ENCODE measurements around the gene PRRG3.

Gene PRRG3

GRCh38 chrX:151699746-151700145 lies 4.5 kb downstream of the PRRG3 start:
- H3F3A ChIP-seq (ENCODE audit: insufficient read depth, low read length): no peaks in the 10 kb centered on the region
- H3K4me3 ChIP-seq (ENCODE audit: low read length): no peak overlapping the region
- no peaks in the 10 kb centered on the region for H3K9me3 ChIP-seq (replicated peaks; ENCODE audit: insufficient read depth, low read length)
- TF ChIP-seq CTCF (IDR thresholded peaks at IDR 0.05; ENCODE audit: low read length): no peak
- TF ChIP-seq EZH2 (optimal IDR thresholded peaks at IDR 0.05; ENCODE audit: low read depth, low read length): no peak
- no peak for TF ChIP-seq EZH2phosphoT487 (IDR thresholded peaks at IDR 0.05; ENCODE audit: low read length)
- no peak overlapping the region for H3K4me2 ChIP-seq (ENCODE audit: low read depth, low read length)
- H3K79me2 ChIP-seq (ENCODE audit: low read length): no peaks in the 10 kb centered on the region
- H3K9me2 ChIP-seq (replicated peaks; ENCODE audit: insufficient read depth, low read length): no peaks in the 10 kb centered on the region
- H3K36me3 ChIP-seq (replicated peaks; ENCODE audit: insufficient read depth, low read length): no peaks in the 10 kb centered on the region
- H3K9ac ChIP-seq (ENCODE audit: low read length): no peak overlapping the region
- no peaks in the 10 kb centered on the region for H4K20me1 ChIP-seq (ENCODE audit: insufficient read depth, low read length)
- no peak overlapping the region for H3K27ac ChIP-seq (ENCODE audit: low read length)
- no peak overlapping the region for H2AFZ ChIP-seq (ENCODE audit: low read length)
- H3K4me1 ChIP-seq (ENCODE audit: low read length): no peaks in the 10 kb centered on the region
- no peak for DNase-seq
- H3K27me3 ChIP-seq (replicated peaks; ENCODE audit: insufficient read depth, low read length): no peaks in the 10 kb centered on the region

GRCh38 chrX:151700581-151700980 lies 5.3 kb downstream of the PRRG3 start:
- Histone ChIP-seq H2AFZ (ENCODE audit: low read length) (no peak overlapping the region), H4K20me1 (ENCODE audit: insufficient read depth, low read length) (no peaks in the 10 kb centered on the region), H3K79me2 (ENCODE audit: low read length) (no peaks in the 10 kb centered on the region), H3F3A (ENCODE audit: insufficient read depth, low read length) (no peaks in the 10 kb centered on the region), H3K36me3 (replicated peaks; ENCODE audit: insufficient read depth, low read length) (no peaks in the 10 kb centered on the region), H3K9me3 (replicated peaks; ENCODE audit: insufficient read depth, low read length) (no peaks in the 10 kb centered on the region), H3K9ac (ENCODE audit: low read length) (no peak overlapping the region), H3K4me1 (ENCODE audit: low read length) (no peaks in the 10 kb centered on the region), H3K4me3 (ENCODE audit: low read length) (no peak overlapping the region), H3K27me3 (replicated peaks; ENCODE audit: insufficient read depth, low read length) (no peaks in the 10 kb centered on the region), H3K4me2 (ENCODE audit: low read depth, low read length) (no peak overlapping the region), H3K27ac (ENCODE audit: low read length) (no peak overlapping the region), H3K9me2 (replicated peaks; ENCODE audit: insufficient read depth, low read length) (no peaks in the 10 kb centered on the region)
- DNase-seq: no peak
- no peak for TF ChIP-seq CTCF (IDR thresholded peaks at IDR 0.05; ENCODE audit: low read length)
- no peak for TF ChIP-seq EZH2phosphoT487 (IDR thresholded peaks at IDR 0.05; ENCODE audit: low read length)
- TF ChIP-seq EZH2 (optimal IDR thresholded peaks at IDR 0.05; ENCODE audit: low read depth, low read length): no peak

GRCh38 chrX:151701071-151701470 lies 5.8 kb downstream of the PRRG3 start:
- no peak overlapping the region for H3K4me3 ChIP-seq (ENCODE audit: low read length)
- no peaks in the 10 kb centered on the region for H3K9me2 ChIP-seq (replicated peaks; ENCODE audit: insufficient read depth, low read length)
- H3K36me3 ChIP-seq (replicated peaks; ENCODE audit: insufficient read depth, low read length): no peaks in the 10 kb centered on the region
- no peak overlapping the region for H3K27ac ChIP-seq (ENCODE audit: low read length)
- H4K20me1 ChIP-seq (ENCODE audit: insufficient read depth, low read length): no peaks in the 10 kb centered on the region
- DNase-seq: no peak
- no peaks in the 10 kb centered on the region for H3K4me1 ChIP-seq (ENCODE audit: low read length)
- H3K9ac ChIP-seq (ENCODE audit: low read length): no peak overlapping the region
- H3K9me3 ChIP-seq (replicated peaks; ENCODE audit: insufficient read depth, low read length): no peaks in the 10 kb centered on the region
- H2AFZ ChIP-seq (ENCODE audit: low read length): no peak overlapping the region
- no peaks in the 10 kb centered on the region for H3K79me2 ChIP-seq (ENCODE audit: low read length)
- no peaks in the 10 kb centered on the region for H3K27me3 ChIP-seq (replicated peaks; ENCODE audit: insufficient read depth, low read length)
- H3K4me2 ChIP-seq (ENCODE audit: low read depth, low read length): no peak overlapping the region
- TF ChIP-seq CTCF (IDR thresholded peaks at IDR 0.05; ENCODE audit: low read length) (no peak), EZH2phosphoT487 (IDR thresholded peaks at IDR 0.05; ENCODE audit: low read length) (no peak), EZH2 (optimal IDR thresholded peaks at IDR 0.05; ENCODE audit: low read depth, low read length) (no peak)
- no peaks in the 10 kb centered on the region for H3F3A ChIP-seq (ENCODE audit: insufficient read depth, low read length)
